GM12872 (cell line): ENCODE results near the gene PRKCH.

ENCODE experiments used
- CTCF ChIP-seq: IDR thresholded peaks from 3 replicates; pipeline ENCODE4 v1.5.1; 2011; ENCODE audit warnings: low read depth, mild to moderate bottlenecking, low read length, moderate library complexity; ENCODE audit not compliant: insufficient read depth

Gene PRKCH

GRCh38 chr14:61430066-61430757, 108.8 kb downstream of the PRKCH start:
- no peak for TF ChIP-seq CTCF

- TF ChIP-seq CTCF, result no peak
Observed at GRCh38 chr14:61433169-61433568, 111.8 kb downstream of the PRKCH start.

- TF ChIP-seq CTCF, result no peak
Observed at GRCh38 chr14:61433828-61434227, 112.4 kb downstream of the PRKCH start.

DNA sequence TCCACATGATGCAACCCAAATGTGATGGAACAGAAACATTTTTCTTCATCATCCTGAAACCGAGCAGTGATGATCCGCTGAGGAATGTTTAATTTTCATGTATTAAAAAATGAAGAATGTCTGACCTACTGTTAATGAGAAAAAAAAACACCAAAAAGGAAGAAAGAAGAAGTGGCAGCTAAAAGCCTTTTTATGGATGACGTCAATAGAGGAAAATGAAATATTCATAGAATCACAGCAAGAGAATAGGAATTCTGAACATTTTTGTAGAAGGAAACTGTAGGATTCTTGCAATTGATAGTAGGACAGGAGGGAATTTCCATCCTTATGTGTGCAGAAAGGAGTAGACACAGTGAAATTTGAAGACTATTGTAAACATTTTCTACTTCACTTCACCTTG, 112.9 kb downstream of the PRKCH start:
- TF ChIP-seq CTCF, result no peak

DNA sequence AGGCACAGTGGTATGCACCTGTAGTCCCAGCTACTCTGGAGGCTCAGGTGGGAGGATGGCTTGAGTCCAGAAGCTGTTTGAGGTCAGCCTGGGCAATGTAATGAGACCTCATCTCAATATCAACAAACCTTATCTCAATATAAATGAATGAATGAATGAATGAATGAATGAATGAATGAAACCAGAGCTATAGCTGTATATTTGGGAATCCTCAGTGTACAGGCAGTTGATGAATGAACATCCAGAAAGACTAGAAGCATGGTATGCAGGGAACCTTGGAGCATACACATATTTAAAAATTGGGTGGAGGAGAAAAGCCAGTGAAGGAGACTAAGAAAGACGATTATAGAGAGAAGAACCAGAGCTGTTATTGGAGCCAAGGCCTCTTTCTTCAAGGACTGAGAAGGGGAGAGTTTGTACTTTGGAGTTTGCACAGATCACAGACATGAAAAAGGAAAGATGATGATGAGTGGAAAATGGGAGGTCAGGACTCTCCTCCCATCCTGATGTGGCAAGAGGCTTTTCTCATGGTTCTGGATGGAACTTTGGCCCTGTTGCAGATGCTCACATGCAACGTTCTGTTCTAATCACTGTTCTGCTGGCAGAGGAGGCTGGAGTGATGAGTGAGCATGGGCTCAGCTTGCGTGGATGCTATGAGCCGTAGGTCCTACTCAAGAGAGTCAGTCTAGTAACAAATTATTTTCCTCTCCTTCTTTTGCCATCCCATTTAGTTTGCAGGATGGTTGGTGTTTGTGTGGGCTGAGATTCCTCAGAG, 114.4 kb downstream of the PRKCH start:
- no peak for TF ChIP-seq CTCF

GRCh38 chr14:61437381-61437780, 116.0 kb downstream of the PRKCH start:
- TF ChIP-seq CTCF, result no peak

DNA sequence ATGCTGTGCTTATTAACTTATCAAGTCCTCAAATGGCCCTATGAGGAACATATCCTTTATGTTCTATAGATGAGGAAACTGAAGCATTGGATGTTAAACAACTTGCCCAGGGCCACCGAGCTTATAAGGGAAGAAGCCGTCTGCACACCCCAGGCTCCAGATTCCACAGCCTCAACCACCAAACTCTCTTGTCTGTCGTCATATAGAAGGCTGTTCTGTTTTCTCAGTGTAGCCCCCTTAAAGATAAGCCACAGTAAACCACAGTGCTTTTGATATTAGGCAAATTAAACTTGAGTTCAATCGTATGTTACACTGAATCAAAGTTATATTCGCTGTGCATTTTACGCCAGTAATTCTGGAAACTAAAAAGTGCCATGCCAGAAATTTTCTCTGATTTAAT, 116.7 kb downstream of the PRKCH start:
- TF ChIP-seq CTCF, result no peak
